Liver (tissue), 9 donors: ENCODE data around the gene ATRX. TPM values are rescaled to one million over a fixed set of nuclear protein-coding genes. Genes with fewer than 3 reads are reported as not detected.
"Not testable (repeated sequence)": the region's sequence is repeated elsewhere in the genome, so short reads cannot be mapped to it uniquely, and the experiment has no call there.

ENCODE experiments used
- DNase-seq: peaks from one replicate; pipeline ENCODE4 v3.0.0-alpha.2; 2017; ENCODE audit warnings: low spot score
- H3K27ac ChIP-seq, 2 donors: one replicate each; pipeline ENCODE4 v1.7.0; 2013; ENCODE audit warnings: inconsistent platforms in 2 of 2, low read length in 2 of 2, control low read depth in 1 of 2, low read depth in 1 of 2, mild to moderate bottlenecking in 1 of 2
- H3K27me3 ChIP-seq, 4 donors: one replicate each; pipeline versions ENCODE4 v1.6.1 to v1.7.0; 2013; ENCODE audit warnings: low read length in 3 of 4, inconsistent platforms in 1 of 4, mild to moderate bottlenecking in 1 of 4, moderate library complexity in 1 of 4; ENCODE audit not compliant: control insufficient read depth in 4 of 4, insufficient read depth in 4 of 4
- H3K36me3 ChIP-seq, 4 donors: one replicate each; pipeline versions ENCODE4 v1.6.1 to v1.7.0; 2013; ENCODE audit warnings: low read length in 3 of 4, mild to moderate bottlenecking in 3 of 4, low read depth in 1 of 4, moderate library complexity in 1 of 4; ENCODE audit not compliant: control insufficient read depth in 4 of 4, insufficient read depth in 3 of 4
- H3K4me1 ChIP-seq, 4 donors: one replicate each; pipeline versions ENCODE4 v1.6.1 to v1.7.0; 2013; ENCODE audit warnings: low read length in 3 of 4, mild to moderate bottlenecking in 3 of 4, moderate library complexity in 1 of 4; ENCODE audit not compliant: control insufficient read depth in 4 of 4, insufficient read depth in 4 of 4
- H3K4me3 ChIP-seq, 3 donors: one replicate each; pipeline versions ENCODE4 v1.6.1 to v1.7.0; 2013; ENCODE audit warnings: low read length in 3 of 3, control low read depth in 1 of 3, low read depth in 1 of 3, mild to moderate bottlenecking in 1 of 3
- H3K9ac ChIP-seq, 2 donors: one replicate each; pipeline ENCODE4 v1.7.0; 2013; ENCODE audit warnings: low read length in 2 of 2, mild to moderate bottlenecking in 2 of 2, moderate library complexity in 2 of 2, control low read depth in 1 of 2, low read depth in 1 of 2
- H3K9me3 ChIP-seq, 4 donors: one replicate each; pipeline versions ENCODE4 v1.6.1 to v1.7.0; 2013; ENCODE audit warnings: low read length in 3 of 4; ENCODE audit not compliant: control insufficient read depth in 4 of 4
- EGR1 ChIP-seq, 2 donors: IDR thresholded peaks; 2 replicates each; pipeline ENCODE4 v1.6.1; 2016 to 2018; ENCODE audit warnings: antibody characterized with exemption in 2 of 2, low read depth in 2 of 2
- FOXA2 ChIP-seq: IDR thresholded peaks from 2 replicates; pipeline ENCODE4 v1.6.1; 2016; ENCODE audit warnings: antibody characterized with exemption
- GABPA ChIP-seq, 2 donors: IDR thresholded peaks in 1 of 2; conservative IDR thresholded peaks in 1 of 2; 2 replicates each; pipeline ENCODE4 v1.6.1; 2016; ENCODE audit warnings: antibody characterized with exemption in 2 of 2, mild to moderate bottlenecking in 1 of 2, moderate library complexity in 1 of 2
- HNF4A ChIP-seq, 2 donors: conservative IDR thresholded peaks; 2 replicates each; pipeline ENCODE4 v1.6.1; 2016; ENCODE audit warnings: antibody characterized with exemption in 2 of 2, mild to moderate bottlenecking in 2 of 2
- HNF4G ChIP-seq: IDR thresholded peaks from 2 replicates; pipeline ENCODE4 v1.6.1; 2016; ENCODE audit warnings: antibody characterized with exemption
- JUND ChIP-seq, 2 donors: IDR thresholded peaks; 2 replicates each; pipeline ENCODE4 v1.6.1; 2016; ENCODE audit warnings: antibody characterized with exemption in 2 of 2
- NR2F2 ChIP-seq: IDR thresholded peaks from 2 replicates; pipeline ENCODE4 v1.6.1; 2016; ENCODE audit warnings: antibody characterized with exemption
- RXRA ChIP-seq, 2 donors: IDR thresholded peaks; 2 replicates each; pipeline ENCODE4 v1.6.1; 2017 to 2018; ENCODE audit warnings: antibody characterized with exemption in 2 of 2, mild to moderate bottlenecking in 1 of 2
- SP1 ChIP-seq: IDR thresholded peaks from 2 replicates; pipeline ENCODE4 v1.6.1; 2018; ENCODE audit warnings: antibody characterized with exemption, mild to moderate bottlenecking
- TAF1 ChIP-seq: conservative IDR thresholded peaks from 2 replicates; pipeline ENCODE4 v1.6.1; 2016; ENCODE audit warnings: antibody characterized with exemption, mild to moderate bottlenecking
- YY1 ChIP-seq: IDR thresholded peaks from 2 replicates; pipeline ENCODE4 v1.6.1; 2016; ENCODE audit warnings: antibody characterized with exemption, mild to moderate bottlenecking
- WGBS: extraction: QIAGEN DNeasy Blood & Tissue Kit; methylation state at CpG from one replicate; pipeline ENCODE4 v1.1.7; 2013; 5-methylcytosine and 5-hydroxymethylcytosine counted together
- polyA plus RNA-seq, 2 donors: library from polyadenylated mRNA; stranded (reverse) in 1 of 2; unstranded in 1 of 2; fragments of 200-250 nt in 1 of 2; fragments of >200 nt in 1 of 2; fragmentation: Nextera tagmentation in 1 of 2; extraction: Ambion mirVana in 1 of 2; gene quantifications; one replicate each; pipeline versions ENCODE4 v1.2.1 to v1.2.3, GENCODE V29; 2013 to 2015
- total RNA-seq, 2 donors: library from RNA; depleted of rRNA; stranded (reverse); fragments of >200 nt; gene quantifications; one replicate each; pipeline ENCODE4 v1.2.3, GENCODE V29; 2014
- TF ChIP-seq, protein P1 (sequence below): IDR thresholded peaks from 2 replicates; pipeline ENCODE4 v1.6.1; 2016; ENCODE audit warnings: antibody characterized with exemption
- TF ChIP-seq, protein P2 (sequence below): IDR thresholded peaks from 2 replicates; pipeline ENCODE4 v1.6.1; 2016; ENCODE audit warnings: antibody characterized with exemption
- TF ChIP-seq, protein P3 (sequence below): IDR thresholded peaks from 2 replicates; pipeline ENCODE4 v1.6.1; 2016; ENCODE audit warnings: antibody characterized with exemption
- TF ChIP-seq, protein P4 (sequence below): fragments of 150-350 bp; IDR thresholded peaks from 2 replicates; pipeline ENCODE4 v1.5.1; 2017; ENCODE audit warnings: improper control_type of control experiment, low read depth, low read length; ENCODE audit not compliant: missing input control
- donor health status: healthy.
- donor health status: healthy.
- donor health status: healthy.
- donor health status: healthy.
- donor health status: healthy.

Gene ATRX
- total and polyA plus RNA-seq, 4 donors = 4.6 to 38.5 (median 32.0) TPM

DNA sequence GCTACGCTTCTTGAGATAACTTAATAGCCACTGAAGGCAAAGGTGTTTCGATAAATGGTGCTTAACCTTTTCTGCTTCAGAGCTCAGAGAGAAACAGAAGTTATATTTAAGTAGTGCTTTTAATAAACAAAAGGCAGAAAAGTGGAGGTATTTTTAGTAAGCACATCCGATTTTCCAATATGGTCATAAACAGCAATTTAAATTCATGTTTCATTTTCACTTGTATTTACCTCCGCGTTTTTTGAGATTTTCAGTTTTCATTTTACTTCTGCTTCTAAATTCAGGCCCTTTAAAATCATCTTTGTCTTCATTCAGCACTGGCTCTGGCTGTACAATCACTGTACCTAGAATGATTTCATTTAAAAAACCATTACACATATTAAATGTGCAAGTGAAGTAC lies 92.4 kb downstream of the ATRX start:
- Histone ChIP-seq H3K4me1 (no peaks in the 10 kb centered on the region), H3K27ac (no peak overlapping the region), H3K9me3 (no peaks in the 10 kb centered on the region), H3K36me3 (peaks cover 0 to 2% (median under 1%) of the 10 kb centered on the region in 4 donors), H3K27me3 (no peaks in the 10 kb centered on the region), H3K9ac (no peak overlapping the region), H3K4me3 (no peak overlapping the region)
- 86% methylated on average over 5 of the region's 5 CpGs for WGBS
- no peak for DNase-seq
- no peak for TF ChIP-seq EGR1 (IDR thresholded peaks at IDR 0.05; ENCODE audit: low read depth in 2 of 2)
- no peak for TF ChIP-seq JUND (IDR thresholded peaks at IDR 0.05)
- TF ChIP-seq, protein P1, sequence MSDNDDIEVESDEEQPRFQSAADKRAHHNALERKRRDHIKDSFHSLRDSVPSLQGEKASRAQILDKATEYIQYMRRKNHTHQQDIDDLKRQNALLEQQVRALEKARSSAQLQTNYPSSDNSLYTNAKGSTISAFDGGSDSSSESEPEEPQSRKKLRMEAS = no peak
- TF ChIP-seq FOXA2 = no peak
- no peak for TF ChIP-seq HNF4A (conservative IDR thresholded peaks at IDR 0.05)
- TF ChIP-seq YY1 = no peak
- no peak for TF ChIP-seq GABPA (IDR thresholded peaks at IDR 0.05 in 1 of 2, conservative IDR thresholded peaks at IDR 0.05 in 1 of 2)
- TF ChIP-seq, protein P2, sequence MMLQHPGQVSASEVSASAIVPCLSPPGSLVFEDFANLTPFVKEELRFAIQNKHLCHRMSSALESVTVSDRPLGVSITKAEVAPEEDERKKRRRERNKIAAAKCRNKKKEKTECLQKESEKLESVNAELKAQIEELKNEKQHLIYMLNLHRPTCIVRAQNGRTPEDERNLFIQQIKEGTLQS = no peak
- no peak for TF ChIP-seq NR2F2
- TF ChIP-seq, protein P3, sequence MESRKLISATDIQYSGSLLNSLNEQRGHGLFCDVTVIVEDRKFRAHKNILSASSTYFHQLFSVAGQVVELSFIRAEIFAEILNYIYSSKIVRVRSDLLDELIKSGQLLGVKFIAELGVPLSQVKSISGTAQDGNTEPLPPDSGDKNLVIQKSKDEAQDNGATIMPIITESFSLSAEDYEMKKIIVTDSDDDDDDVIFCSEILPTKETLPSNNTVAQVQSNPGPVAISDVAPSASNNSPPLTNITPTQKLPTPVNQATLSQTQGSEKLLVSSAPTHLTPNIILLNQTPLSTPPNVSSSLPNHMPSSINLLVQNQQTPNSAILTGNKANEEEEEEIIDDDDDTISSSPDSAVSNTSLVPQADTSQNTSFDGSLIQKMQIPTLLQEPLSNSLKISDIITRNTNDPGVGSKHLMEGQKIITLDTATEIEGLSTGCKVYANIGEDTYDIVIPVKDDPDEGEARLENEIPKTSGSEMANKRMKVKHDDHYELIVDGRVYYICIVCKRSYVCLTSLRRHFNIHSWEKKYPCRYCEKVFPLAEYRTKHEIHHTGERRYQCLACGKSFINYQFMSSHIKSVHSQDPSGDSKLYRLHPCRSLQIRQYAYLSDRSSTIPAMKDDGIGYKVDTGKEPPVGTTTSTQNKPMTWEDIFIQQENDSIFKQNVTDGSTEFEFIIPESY = no peak
- TF ChIP-seq RXRA (IDR thresholded peaks at IDR 0.05) = no peak
- TF ChIP-seq, protein P4, sequence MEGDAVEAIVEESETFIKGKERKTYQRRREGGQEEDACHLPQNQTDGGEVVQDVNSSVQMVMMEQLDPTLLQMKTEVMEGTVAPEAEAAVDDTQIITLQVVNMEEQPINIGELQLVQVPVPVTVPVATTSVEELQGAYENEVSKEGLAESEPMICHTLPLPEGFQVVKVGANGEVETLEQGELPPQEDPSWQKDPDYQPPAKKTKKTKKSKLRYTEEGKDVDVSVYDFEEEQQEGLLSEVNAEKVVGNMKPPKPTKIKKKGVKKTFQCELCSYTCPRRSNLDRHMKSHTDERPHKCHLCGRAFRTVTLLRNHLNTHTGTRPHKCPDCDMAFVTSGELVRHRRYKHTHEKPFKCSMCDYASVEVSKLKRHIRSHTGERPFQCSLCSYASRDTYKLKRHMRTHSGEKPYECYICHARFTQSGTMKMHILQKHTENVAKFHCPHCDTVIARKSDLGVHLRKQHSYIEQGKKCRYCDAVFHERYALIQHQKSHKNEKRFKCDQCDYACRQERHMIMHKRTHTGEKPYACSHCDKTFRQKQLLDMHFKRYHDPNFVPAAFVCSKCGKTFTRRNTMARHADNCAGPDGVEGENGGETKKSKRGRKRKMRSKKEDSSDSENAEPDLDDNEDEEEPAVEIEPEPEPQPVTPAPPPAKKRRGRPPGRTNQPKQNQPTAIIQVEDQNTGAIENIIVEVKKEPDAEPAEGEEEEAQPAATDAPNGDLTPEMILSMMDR = no peak
- TF ChIP-seq HNF4G = no peak
- TF ChIP-seq TAF1 = no peak

DNA sequence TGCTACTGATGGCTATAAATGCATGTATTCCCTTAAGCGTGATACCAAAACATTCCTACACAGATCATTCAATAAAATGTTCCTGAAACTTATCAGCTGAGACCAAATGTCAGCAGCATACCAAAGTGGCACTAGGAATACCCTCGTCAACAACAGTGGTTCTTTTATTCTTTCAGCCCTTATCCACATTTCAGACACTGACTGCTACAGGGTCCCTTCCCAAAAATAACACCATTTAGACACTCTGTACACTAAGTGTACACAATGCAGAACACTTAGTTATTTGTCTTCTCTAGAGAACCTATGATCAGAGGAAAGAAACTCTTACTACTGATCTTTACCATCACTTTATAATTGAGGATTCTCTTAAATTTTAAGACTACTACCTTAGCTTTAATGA lies 94.1 kb downstream of the ATRX start:
- 65% methylated on average over 2 of the region's 2 CpGs for WGBS
- no peak overlapping the region for H3K4me3 ChIP-seq
- H3K27ac ChIP-seq = no peak overlapping the region
- H3K4me1 ChIP-seq = no peaks in the 10 kb centered on the region
- no peak overlapping the region for H3K9ac ChIP-seq
- no peaks in the 10 kb centered on the region for H3K9me3 ChIP-seq
- no peak for TF ChIP-seq NR2F2
- H3K36me3 ChIP-seq = peaks cover 0 to 4% (median 1%) of the 10 kb centered on the region in 4 donors
- DNase-seq = no peak
- H3K27me3 ChIP-seq = no peaks in the 10 kb centered on the region

DNA sequence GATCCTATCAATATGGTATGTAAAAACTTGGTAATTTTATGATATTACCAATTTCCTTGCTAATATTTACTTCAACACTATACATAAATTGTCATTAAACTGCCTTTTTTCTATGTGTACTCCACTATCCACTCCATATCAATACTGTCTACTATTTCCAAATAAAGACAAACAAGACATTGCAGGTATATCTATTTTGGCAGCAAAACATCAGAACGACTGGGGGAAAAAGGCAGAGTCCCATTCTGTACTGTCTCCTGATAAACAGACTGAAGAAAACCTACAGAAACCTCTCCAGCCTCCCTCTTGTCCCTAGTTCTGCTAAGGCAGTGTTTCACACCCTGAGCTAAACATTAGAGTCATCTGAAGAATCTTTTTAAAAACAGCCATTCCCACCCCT lies 96.6 kb downstream of the ATRX start:
- H3K4me1 ChIP-seq = no peaks in the 10 kb centered on the region
- H3K27me3 ChIP-seq = no peaks in the 10 kb centered on the region
- no peak for TF ChIP-seq NR2F2
- TF ChIP-seq SP1 = no peak
- TF ChIP-seq, protein P3 = no peak
- no peak overlapping the region for H3K27ac ChIP-seq
- no peak overlapping the region for H3K9ac ChIP-seq
- no peak overlapping the region for H3K4me3 ChIP-seq
- 27% methylated on average over 1 of the region's 1 CpG for WGBS
- H3K9me3 ChIP-seq = peaks cover 0 to 3% (median 0%) of the 10 kb centered on the region in 4 donors
- no peak for DNase-seq
- H3K36me3 ChIP-seq = peaks cover 0 to 6% (median 0%) of the 10 kb centered on the region in 4 donors

DNA sequence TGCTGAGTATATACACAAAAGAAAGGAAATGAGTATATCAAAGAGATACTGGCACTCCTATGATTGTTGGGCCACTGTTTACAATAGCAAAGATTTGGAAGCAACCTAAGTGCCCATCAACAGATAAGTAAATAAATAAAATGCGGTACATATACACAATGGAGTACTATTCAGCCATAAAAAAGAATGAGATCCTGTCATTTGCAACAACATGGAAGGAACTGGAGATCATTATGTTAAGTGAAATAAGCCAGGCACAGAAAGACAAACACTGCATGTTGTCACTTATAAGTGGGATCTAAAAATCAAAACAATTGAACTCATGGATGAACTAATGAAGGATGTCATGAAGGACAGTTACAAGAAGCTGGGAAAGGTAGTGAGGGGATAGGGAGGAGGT lies 100.3 kb downstream of the ATRX start:
- not testable (repeated sequence) for H3K9ac ChIP-seq, H3K9me3 ChIP-seq, H3K27me3 ChIP-seq, H3K27ac ChIP-seq, H3K4me3 ChIP-seq, H3K4me1 ChIP-seq, DNase-seq
- peaks cover 0 to 13% (median 0%) of the 10 kb centered on the region in 4 donors for H3K36me3 ChIP-seq
- WGBS = 98% methylated on average over 1 of the region's 1 CpG
